ENCODE results near the gene LCLAT1.

DNA sequence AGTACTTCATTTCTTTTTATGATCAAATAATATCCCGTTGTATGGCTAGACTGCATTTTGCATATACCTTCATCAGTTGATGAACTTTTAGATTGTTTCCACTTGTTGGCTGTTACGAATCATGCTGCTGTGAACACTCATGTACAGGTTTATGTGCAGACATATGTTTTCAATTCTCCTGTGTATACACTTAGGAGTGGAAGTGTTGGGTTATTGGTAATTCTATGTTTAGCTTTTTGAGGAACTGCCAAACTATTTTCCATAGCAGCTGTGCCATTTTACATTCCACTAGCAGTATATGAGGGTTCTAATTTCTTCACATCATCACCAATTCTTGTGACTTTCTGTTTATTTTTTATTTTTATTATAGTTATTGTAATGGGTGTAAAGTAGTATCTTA, 32.1 kb upstream of the LCLAT1 start:
- TF ChIP-seq SUZ12 (IDR thresholded peaks at IDR 0.05; ENCODE audit: extremely low read depth, insufficient read depth, insufficient read length) (no peak), ZNF274 (IDR thresholded peaks at IDR 0.05; ENCODE audit: low read depth, low read length) (no peak), YY1 (IDR thresholded peaks at IDR 0.05; ENCODE audit: insufficient read depth, insufficient read length) (no peak)
